HG03039 (cell line): ENCODE data around the gene BOD1L1.

ENCODE experiments used
- ATAC-seq: cut with Tn5 transposase; IDR thresholded peaks from one replicate; pipeline ENCODE4 v1.9.1; 2021; ENCODE audit warnings: mild to moderate bottlenecking, moderate library complexity; ENCODE audit not compliant: unreplicated experiment

The BOD1L1 gene

DNA sequence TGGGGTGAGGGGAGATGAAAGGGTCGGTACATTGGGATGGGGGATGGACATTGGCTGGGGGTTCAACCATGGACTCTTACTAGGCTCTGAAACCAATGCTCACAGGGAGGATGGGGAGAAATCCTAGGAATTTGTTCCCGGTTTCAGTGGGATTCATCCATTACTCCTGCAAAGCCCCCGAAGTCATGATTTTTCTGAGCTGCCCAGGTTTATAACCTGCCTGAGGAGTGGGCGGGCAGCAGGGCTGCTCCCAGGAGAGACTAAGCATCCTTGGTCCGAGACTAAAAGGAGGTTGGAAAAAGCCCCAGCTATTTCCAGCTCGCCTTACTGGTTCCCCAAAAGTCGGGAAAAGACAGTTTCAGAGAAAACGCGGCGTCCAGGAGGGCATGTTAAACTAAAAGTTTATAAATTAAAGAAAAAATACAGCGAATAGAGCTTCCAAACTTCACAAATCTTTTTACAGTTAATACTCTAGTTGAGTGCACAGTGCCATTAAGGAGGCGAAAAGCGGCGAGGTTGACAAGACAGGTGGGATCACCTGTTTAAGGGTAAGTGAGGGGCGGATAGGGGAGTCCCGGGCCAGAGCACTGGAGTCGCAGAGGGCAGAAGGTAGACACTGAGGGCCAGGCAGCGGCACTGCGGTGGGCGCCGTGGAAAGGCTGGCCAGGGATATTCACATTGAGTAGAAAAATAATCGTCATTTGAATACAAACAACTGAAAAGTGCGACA, 86.9 kb downstream of the BOD1L1 start:
- ATAC-seq: no peak

DNA sequence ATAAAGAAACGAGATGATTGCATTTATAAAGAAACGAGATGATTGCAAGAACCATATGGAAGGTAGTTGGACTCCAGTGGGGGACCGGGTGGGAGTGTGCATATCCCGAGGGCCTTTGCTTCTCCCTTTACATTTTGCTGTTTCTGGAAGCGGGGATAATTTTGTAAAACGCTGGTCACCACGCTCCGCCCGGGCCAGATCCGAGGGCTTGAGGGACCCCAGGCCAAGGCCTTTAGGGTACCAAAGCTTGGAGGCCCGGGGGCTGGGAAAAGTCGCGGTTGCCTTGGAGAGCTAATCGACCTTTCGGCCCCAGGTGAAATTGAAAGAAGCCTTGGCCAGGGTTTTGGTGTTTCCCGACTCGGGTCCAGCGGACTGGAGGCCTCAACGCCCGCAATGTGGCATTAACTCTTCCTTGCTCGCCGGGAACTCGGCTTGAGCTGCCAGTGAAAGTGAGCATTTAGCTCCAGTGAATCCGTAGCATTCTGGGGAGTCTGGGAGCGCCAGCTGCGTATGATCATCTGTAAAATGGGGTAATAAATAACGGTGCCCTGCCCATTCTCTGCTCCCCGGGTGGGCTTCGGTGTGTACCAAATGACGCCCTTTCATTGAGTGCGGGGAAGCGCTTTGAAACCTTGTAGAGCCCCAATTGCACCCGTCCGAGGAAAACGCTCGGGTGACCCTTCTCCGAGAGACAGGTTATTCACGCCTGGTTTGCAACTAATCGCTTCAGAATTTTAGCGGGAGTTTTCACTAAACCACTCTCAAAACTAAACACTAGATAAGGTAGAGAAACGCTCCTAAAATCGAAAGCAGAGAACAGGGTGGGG, 87.7 kb downstream of the BOD1L1 start:
- no peak for ATAC-seq

DNA sequence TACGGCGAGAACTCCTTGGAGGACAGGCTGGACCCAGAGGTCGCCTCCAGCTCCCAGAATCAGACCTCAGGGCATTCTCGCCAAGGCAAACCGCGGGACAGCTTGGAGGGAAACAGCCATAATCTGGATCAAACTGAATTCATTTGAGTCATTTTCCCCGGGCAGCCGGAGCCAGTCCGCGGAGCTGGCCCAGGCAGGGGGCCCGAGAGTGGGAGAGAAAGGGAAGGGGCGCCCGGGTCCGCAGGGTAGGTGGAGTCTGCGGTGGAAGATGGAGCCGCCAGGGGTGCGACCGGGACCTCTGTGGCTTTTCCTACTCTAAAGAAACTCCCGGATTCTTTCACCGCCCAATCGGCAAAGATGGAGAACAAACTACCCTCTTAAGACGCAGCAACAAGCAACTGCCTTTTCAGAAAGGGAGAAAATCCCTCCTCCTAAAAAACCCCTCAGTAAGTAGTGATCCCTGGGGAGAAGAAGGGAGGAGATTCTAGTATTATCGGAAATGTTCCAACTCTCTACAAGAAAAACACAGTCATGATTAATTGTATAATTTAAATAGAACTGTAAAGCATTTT, 88.4 kb downstream of the BOD1L1 start:
- no peak for ATAC-seq

DNA sequence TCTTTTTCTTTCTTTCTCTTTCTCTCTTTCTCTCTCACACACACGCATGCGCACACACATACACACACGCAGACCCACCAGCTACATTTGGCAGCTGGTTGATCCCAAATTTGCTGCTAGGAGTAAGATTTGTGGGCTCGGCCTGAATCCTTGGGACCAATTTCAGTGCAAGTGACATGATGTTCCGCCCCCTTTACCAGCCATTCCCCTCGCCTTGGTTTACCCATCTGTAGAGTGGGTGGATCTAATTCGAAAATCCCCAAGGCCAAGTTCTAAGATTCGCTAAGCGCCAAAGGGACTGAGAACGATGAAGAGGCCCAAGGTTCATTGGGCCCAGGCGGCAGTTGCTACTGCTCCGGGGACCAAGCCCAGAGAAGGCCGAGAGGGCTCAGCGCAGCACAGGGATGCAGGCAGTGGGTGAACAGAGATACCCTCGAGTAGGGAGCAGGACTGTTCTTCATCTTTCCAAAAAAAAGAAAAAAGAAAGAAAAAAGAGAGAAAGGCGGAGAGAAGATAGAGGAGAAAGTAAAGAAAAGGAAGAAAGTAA, 89.0 kb downstream of the BOD1L1 start:
- ATAC-seq: no peak

DNA sequence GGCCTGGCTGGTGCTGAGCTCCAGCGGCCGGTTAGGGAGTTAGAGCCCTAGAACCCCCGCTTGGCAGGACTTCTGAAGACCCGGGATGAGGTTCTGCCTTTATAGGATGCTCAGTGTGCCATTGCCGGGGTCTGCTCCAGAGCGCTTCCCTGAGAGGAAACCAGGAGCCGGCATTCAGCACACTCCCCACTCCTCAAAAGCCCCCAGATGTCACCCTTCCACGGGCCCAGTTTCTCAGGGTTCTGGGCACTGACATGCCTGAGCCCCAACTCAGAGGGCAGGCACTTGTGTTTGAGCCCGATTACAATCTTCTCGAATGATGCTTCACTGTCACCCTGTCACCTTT, 89.7 kb downstream of the BOD1L1 start:
- ATAC-seq: no peak

DNA sequence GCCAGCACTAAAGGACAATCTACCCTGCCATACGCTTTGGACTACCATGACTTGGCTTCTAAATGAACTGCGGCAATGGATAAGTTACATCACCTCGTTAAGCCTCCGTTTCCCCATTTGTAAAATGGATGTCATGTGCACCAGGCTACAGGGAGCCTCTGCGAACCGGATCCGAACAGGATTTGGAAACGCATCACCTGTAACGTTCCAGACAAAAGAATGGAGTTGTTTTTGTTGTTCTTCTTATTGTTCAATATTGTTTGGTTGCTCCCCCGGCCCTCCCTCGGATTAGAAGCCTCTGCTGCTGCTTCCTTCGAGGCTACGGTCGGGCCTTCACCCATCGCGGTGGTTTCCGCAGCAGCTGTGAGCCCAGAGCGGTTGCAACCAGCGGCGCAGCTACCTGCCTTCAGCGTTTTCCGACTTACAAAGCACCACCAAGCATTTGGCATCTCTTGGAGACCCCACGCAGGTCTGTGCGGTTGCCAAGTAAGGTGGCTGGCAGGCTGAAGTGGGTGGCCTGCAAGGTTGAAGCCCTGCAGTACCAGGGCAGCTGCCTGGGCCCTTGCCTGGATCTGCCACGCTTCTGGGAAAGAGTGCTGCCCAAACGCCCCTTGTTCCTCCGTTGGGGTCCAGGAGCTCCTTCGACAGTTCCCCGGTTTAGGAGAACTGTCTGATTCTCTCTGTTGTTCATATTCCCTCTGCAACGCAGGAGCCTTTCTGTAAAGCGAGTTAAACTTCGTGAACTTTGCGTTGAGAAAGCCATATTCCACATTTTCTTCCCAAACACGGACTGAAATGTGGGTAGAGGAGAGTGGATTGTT, 90.3 kb downstream of the BOD1L1 start:
- ATAC-seq: no peak

DNA sequence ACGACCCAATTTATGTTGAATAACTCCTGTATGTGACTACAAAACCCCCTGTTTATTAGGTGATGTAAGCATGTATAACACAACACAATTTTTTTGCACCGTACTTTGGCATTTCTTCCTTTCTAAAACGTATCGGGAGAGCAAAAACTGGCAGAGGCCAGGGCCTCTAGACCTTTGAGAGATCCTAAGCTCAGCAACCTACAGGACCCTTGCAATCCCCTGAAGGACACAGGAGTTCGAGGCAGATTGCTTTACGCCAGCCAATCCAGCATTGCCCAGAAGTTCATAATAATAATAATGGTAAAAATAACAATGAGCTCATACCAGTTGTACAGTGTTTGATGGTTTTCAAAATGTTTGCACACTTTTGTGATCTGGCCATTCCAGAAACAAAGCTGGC, 90.9 kb downstream of the BOD1L1 start:
- ATAC-seq: no peak

DNA sequence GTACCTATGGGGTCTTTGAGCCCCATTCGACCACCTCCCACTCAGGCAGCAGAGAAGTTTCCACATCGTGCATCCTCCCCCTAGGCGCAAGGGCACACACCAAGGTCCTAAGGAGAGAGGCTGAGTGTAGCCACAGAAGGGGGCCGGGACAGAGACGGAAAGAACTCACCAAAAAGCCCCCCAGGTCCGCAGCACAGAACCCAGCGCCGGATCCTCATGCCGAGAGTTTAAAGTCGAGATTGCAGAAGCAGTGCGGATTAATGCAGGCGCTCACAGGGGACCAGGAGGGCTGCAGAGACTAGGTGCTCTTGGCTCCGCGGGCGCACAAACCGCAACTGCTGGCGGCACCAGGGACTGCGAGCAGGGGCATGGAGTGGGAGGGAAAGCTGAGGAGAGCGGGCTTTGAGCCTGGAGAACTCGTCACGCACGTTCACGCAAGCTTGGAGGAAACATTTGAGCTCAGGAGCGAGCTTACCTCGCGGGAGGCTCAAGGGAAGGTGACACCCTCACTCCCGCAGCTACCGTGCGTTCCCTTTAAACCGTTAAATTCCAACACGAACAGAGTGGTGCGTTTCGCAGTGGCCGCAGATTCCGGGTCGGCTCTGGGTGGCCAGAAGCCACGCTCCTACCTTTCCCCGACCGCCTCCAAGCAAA, 91.7 kb downstream of the BOD1L1 start:
- ATAC-seq: no peak

DNA sequence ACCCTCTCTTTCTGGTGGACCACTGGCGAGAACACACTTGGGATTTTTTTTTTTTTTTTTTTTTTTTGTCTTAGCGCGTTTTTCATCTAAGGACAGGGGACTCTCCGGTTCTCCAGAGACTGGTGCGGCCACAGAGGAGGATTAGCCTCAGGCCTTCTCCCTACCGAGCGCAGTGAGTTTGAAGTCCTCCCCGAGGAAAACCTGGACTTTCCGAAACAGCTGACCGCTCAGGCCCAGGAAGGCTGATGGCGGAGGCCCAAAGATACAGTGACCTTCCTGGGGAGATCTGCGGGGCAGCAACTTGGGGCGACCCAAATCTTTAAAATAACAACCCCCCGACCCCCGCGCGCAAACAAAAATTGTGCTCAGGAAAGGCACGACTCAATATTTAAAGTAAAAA, 92.4 kb downstream of the BOD1L1 start:
- no peak for ATAC-seq

DNA sequence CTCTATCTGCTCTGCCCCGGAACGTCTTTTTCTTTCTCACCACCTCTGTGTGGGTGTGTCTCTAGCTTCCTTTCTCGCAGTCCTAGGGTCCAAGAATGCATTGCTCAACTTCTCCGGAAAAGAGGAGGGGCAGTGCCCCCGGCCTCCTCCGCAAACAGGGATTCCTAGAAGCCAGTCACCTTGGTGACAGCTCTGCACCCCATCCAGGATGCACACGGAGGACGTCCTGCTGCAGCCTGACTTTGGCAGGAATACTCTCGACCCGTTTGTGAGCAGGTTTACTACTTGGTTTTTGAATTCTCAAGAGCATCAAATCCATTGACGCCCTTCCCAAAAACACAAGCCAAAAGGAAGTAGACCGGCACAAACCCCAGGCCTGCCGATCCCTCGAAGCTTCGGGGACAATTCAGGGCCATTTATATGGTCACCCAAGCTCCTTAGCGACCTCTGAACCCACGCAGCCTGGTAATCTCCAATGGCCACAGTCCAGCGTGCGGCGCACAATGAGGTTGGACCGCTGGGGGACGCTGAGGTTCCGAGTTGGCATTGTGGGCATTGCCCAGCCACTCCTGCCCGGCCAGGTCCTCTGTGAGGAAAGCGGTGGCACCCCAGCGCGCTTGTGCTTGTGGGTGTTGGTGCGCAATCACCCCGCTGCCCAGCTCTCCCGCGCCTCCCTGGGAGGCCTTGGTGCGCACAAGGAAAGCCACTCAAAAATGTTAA, 93.0 kb downstream of the BOD1L1 start:
- no peak for ATAC-seq

DNA sequence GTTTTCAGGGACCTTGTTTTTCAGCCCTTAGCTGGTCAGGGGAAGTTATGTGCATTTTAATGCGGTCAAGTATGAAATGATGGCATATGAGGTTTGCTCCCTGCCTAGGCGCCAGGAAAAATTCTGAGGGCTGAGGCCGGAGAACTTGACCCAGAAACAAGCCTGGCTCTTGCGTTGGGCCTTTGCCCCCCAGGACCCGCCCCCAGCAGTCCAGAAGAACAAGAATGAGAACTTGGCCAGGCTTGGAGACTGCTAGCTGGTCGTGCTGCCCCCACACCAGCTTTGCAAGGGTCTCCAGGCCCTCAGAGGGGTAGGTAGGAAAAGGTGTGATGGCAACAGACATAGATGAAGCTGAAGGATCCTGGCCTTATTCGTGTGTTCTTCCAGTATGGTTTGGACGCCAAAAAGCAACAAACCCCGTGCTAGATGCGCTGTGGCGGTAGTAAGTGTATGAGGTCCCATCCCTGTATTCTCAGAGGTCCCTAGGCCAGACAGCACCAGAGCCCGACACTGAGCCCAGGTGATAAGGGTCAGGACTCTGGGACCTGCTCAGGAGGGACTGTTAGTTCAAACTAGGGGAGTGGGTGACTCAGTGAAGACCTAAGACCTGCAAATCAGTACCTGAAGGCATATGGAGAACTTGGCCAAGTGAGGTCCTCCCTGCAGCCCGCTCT, 93.7 kb downstream of the BOD1L1 start:
- ATAC-seq: no peak

DNA sequence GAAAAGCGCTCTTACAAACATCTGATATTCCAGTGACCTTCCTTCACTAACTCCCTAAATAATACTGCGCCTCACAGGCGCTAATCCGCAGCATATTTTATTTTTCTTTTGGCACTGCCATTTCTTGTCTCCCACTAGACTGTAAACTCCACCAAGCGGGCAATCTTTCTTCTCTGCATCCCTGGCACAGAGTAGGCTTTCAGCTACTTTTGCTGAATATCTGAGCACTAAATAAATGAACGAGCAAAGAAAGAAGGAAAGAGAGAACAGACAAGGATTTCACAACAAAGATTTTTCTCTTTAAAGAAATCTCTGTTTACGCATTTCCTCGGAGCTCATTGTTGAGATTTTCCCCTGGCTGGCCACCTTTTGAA, 95.9 kb downstream of the BOD1L1 start:
- no peak for ATAC-seq

DNA sequence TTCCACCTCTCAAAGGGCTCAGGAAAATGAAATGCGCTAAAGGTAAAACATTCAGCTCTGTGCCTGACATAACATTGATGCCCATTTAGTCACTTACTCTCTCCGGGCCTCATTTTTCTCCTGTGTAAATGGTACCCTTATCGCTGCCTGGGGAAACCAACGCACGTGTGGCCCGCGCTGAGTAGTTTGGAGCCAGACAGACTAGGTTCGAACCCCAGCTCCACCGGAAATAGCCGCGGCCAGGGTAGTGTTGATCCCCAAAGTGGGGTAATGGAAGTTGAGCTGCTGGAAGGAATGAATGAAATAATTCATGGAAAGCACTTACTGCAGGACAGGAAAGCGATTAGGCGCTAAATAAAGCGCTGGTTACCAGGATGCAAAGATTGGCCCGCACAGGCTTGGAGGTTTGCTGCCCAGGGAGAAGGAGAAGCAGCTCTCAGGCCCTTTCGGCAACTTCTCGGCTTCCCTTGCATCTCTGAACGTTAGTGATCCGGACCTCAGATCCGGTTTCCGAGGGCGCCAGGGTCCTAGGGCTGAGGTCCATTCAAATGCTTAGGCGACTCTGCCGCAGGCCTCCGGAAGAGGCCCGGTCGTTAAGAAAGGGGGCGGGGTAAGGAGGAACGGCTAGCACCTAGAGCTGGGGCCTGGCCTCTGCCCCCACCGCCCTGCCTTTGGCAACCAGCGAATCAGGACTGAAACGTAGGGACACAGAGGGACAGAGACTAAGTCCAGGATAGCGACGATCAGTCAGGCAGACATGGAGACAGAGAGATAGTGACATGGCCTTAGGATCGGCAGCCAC, 96.5 kb downstream of the BOD1L1 start:
- no peak for ATAC-seq

DNA sequence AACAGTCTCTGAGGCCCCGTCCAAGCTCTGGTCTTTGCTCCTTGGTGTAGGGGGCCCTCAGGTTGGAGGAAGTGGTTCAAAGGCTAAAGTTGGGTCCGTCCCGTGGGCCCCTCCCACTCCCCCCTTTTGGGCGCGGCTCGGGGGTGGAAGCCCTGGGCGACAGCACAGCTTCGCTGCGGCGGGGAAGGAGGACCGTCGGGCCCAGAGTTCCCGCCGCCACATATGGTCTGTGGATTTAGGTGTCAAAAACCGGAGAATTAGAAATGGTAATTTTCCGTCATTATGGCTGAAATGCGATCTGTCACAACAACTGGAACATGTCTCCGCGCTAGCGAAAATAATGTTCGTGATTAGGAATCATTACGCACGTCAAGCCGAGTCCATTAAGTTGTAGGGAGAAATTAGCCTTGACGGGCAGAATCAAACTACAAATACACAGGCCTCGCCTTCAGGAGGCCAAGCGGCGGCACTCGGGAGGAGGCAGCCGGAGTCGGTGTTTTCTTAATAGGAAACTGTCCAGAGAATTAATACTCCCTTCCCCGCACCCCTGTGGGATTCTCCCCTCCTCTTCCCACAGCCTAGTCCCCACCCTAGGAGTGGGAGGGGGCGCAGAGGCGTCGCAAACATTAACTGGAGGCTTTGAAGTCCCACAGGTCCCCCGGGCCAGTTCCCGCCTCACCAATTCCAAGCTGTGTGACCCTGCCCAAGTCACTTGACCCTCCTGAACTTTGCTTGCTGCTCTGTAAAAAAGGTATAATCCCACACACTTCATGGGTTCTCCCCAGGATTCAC, 98.2 kb downstream of the BOD1L1 start:
- ATAC-seq: no peak

DNA sequence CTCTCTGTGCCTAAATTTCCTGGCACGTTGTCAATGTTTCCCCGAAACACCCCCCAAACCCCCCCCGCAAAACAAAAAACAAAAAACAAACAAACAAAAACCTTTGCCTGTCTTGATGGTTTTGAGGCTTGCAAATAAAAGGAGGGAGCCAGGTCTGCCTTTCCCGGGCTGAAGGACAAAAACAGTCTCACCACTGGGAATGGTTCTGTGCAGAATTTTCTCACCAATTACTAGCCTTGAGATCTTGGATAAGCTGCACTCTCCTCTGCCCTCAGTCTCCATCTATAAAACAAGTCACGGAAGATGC, 98.8 kb downstream of the BOD1L1 start:
- ATAC-seq: no peak

DNA sequence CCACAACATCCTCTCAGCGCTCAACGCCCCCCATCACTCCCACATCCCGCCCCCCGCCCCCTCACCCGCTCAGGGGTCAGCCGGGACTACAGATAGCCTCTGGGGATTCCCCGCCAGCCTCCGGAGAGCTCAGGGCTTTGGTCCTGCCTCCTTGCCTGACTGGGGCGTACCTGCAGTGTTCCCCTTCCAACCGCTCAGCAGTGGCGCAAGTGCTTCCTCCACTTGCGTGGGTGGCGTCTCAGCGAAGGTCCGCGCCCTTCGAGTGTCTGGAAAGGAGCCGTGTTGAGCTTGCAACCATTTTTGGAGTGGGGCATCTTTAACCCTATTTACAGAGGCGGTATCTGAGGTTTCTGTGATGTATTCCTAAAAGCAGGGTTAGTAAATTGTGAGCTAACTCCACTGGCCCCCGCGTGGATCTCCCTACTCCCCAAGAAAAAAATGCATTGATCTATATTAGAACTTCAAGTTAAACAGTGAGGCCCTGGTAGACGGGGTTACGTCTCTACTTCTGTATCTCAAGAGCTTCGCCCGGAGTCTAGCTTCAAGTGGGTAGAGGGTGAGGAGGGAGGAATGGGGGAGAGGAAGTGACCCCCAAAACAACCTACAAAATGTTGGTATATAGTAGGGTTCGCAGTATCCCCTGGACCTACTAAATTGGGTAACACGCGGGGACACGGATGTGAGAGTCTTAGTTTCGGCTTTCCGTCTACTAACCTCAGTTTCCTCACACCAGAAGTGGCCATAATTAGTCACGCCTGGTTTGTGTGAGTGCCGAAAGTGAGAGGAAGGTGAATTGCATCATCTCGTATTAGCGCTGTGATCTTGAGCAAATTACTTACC, 99.3 kb downstream of the BOD1L1 start:
- peak; percentile 69 for ATAC-seq
